ENCODE measurements around the gene MDGA2.

The MDGA2 gene

GRCh38 chr14:46840944-46841720 is 834.3 kb downstream of the MDGA2 start:
- no peak for DNase-seq

GRCh38 chr14:46820291-46820690 is 855.1 kb downstream of the MDGA2 start:
- DNase-seq = no peak

GRCh38 chr14:46819117-46819516 is 856.3 kb downstream of the MDGA2 start:
- no peak for DNase-seq

- DNase-seq = no peak
Observed at GRCh38 chr14:46818147-46818546, 857.3 kb downstream of the MDGA2 start.

- no peak for DNase-seq
Observed at GRCh38 chr14:46793144-46793543, 882.3 kb downstream of the MDGA2 start.
